NCI-H1694 treated with DMSO at 0.1 percent for 48 hours (cell line): ENCODE measurements around the gene B3GNT7.
"Not testable (repeated sequence)": the region's sequence is repeated elsewhere in the genome, so short reads cannot be mapped to it uniquely, and the experiment has no call there.

Experiments
- DNase-seq: peaks from one replicate; lab custom pipeline; 2025; lab: John Stamatoyannopoulos, UW

Gene B3GNT7

DNA sequence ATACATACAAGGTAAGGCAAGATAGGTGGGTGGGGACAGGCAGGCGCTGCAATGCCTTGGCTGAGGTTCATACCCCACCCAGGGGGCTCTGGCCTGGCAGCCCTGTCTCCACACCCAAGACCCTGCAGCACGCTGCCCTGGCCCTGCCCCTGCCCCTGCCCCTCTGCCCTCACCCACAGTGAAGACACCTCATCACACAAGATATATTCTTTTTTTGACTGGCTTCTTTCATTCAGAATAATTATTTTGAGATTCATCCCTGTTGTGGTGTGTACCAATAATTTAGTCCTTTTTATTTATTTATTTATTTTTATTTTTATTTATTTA, 11.4 kb upstream of the B3GNT7 start:
- DNase-seq = no peak

DNA sequence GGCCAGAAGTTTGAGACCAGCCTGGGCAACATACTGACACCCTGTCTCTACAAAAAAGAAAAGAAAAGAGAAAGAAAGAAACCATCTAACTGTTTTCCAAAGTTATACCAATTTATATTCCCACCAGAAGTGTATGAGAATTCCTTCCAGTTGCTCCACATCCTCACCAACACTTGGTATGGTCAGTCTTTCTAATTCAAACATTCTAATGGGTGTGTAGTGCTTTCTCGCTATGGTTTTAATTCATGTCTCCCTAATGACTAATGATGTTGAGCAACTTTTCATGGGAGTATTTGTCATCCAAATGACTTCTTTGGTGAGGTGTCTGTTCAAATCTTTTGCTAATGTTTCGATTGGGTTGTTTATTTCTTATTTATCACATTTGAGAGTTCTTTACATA, 10.5 kb upstream of the B3GNT7 start:
- DNase-seq = no peak

DNA sequence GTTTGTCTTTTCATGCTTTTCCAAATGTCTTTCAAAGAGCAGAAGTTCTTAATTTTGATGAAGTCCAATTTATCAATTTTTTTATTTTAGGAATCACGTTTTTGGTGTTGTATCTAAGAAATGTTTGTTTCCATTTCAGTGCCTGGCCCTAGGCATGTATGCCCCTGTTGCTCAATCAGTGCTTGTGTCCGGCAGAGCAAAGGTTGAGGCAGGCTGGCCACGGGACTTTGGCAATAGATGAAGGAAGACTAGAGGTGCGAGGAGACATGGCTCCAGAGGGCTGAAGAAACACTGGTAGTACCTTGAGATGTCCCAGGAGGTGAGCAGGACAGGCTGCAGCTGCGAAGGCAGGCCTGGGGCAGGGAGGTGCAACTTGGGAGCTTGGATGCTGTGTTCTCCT, 10.1 kb upstream of the B3GNT7 start:
- no peak for DNase-seq

DNA sequence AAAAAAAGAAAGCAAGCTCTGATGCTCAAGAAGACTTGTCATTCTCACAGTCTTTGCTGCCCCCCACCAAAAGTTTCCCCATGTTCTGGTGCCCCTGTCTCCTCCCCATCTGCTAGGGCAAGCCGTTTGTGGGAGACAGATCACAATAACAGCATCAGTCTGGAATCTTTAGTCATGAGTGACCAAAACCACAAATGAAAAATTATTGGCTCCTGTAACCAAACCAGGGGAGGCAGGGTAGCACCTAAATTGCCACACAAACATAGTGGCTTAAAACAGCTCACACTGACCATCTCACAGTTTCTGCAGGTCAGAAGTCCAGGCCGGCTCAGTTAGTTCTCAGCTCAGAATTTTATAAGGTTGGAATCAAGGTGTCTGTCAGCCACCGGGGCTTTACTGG, 9.1 kb upstream of the B3GNT7 start:
- no peak for DNase-seq

DNA sequence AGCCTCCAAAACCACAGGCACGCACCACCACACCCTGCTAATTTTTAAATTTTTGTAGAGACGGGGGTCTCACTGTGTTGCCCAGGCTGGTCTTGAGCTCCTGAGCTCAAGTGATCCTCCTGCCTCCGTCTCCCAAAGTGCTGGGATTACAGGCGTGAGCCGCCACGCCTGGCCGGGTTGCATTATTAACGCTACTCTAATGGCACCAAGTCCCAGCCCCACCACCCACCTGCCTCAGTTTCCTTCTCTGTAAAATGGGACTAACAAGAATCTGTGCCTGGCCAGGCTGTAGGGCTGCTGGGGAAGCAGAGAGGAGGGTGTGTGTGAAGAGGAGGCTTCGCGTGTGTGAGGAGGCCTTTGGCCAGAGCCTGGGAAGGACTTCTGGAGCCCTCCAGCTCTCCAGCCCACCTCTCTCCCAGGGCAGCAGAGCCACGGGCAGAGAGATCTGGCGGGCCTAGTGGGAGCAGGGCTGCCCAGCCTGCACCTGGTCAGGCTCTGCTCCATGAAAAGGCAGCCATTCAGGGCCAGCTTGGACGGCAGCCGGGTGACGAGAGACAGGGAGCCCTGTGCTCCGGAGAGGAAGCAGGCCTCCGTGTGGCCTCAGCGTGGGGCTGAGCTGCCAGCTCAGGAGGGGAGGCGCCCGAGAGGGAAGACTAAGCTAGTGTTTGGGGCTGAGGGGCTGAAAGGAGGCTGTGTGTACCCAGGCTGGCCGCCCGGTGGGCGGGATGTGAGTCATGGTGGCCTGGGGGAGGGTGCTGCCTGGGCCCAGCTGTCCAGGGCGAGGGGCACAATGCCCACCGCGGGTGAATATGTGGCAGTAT, 7.4 kb upstream of the B3GNT7 start:
- DNase-seq = no peak

DNA sequence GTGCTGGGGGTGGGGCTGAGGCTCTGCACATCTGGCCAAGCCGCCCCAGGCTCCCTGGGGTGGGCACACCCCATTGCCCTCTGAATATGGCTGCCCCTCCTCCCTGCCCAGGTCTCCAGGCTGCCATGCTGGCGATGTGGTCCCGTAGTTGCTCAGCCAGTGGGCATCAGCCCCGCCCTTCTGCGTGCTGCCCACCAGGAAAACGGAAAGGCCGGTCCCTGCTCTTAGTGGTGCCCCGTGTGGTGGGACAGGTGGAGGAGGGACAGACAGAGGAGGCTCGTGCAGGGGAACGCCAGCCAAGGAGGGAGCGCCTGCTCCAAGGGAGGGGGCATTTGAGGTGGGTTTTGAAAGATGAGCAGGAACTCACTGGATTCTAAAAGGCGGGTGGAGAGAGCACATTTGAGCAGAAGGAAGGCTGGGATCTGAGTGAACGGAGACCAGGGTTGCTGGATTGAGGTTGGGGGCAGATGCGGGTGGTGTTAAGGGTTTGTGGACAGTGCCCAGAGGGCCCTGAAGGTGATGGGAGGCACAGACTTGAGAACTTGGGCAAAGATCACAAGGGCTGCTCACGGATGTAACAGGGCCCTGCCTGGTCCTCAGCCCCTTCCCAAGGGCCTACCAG, 6.7 kb upstream of the B3GNT7 start:
- DNase-seq = no peak

DNA sequence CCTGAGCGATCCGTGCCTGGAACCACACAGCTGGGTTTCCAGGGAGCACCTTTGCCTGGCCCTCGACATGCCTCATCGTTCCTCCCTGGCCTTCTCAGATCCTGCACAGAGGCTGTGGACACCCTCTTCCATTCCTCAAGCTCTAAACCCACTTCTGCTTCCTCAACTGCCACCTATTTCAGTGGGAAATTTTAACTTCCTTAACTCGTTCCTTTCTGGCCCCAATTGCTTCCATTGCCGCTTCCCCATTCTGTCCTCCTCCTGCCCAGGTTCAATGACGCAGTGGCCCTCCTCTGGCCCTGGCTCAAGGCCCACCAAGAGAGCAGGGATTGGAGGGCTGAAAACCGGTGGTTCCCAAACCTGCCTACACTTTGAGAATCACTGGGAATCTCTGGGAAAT, 4.8 kb upstream of the B3GNT7 start:
- no peak for DNase-seq

DNA sequence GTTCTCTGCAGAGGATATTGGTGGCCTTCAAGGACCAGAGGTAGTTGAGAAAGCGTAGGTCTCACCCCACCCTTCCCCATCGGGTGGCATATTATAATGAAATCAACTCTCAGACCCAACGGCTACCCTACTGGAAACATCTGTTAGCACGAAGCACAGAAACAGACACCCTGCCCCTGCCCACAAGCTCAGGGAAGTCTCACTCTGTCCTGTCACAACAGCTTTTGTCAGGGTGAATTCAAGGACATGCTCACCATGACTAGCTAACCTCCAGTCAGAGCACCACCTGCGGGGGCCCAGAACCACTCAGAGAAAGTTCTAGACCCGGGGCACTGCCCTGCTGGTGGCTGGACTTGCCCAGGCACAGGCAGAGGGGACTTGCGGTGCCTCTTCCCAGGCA, 3.5 kb upstream of the B3GNT7 start:
- DNase-seq = no peak

DNA sequence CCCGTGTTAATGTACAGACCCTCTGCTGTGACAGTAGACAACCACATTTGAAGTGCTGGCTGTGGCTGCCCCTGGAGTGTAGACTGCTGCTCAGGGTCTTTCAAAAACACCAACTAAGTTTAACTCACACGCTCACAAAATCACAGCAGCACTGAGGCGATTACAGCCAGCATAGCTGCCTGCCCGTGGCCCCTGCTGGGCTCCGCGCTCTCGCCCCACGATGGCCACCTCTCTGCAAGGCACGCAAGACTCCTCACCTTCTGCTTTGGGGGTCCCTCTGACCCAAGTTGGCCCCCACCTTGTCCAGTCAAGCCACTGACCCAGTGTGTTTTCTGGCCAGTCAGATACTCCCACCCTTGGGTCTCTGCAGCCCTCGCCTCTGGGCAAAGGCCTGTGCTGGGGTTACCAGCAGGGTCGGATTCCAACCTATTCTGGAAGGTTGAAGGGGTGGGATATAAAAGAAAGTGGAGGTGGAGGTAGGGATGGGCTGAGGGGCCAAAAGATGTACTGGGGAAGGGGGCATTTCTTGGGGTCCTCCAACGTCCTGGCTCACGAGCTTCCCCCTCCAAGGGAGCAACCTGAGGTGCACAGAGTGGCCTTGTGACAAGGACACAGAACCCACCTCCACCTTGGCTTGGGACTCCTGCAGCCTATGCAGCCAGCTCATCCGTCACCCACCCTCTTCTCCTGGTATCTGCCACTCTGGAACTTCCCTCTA, 2.9 kb upstream of the B3GNT7 start:
- no peak for DNase-seq

DNA sequence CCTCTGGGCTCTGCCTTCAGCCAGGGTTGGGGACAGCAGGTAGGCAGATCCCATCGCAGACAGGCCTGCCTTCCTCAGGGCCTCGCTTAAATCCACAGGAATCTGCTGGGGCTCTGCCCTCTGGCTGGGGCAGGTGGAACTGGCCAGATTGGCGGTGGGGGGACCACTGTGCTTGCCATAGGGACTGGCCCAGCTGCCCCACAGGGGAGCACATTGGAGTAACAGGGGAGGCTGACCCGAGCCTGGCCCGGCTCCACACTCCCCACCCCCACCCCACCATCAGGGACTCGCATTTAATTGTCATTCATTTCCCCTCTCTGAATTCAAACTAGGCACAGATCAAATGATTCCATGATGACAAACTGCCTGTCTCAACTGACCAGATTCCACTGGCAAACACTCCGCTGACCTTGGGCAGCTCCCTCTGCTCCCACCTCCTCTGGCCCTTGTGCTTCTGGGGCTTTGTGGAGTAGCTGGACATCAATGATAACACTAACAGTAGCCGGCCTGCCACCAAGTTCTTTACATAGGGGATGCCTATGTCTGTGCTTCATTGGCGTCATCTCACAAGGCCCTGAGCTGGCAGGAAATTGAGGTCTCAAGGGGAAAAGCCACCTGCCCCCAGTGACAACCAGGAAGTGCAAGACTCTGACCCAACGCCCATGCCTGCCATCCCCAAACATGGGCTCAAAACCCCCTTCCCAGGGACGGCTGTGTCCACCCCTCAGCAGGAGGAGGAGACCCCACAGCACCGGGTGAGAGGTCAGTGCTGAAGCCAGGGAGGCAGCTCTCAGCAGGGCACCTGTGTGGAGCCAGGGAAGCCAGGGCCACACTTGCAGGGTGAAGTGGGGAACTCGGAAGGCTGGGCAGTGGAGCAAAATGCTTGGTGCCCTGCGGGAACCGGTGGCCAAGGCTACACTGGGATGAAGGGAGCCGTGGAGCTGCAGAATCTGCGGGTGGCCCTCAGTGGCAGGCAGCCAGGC, 2.1 kb upstream of the B3GNT7 start:
- DNase-seq = no peak

DNA sequence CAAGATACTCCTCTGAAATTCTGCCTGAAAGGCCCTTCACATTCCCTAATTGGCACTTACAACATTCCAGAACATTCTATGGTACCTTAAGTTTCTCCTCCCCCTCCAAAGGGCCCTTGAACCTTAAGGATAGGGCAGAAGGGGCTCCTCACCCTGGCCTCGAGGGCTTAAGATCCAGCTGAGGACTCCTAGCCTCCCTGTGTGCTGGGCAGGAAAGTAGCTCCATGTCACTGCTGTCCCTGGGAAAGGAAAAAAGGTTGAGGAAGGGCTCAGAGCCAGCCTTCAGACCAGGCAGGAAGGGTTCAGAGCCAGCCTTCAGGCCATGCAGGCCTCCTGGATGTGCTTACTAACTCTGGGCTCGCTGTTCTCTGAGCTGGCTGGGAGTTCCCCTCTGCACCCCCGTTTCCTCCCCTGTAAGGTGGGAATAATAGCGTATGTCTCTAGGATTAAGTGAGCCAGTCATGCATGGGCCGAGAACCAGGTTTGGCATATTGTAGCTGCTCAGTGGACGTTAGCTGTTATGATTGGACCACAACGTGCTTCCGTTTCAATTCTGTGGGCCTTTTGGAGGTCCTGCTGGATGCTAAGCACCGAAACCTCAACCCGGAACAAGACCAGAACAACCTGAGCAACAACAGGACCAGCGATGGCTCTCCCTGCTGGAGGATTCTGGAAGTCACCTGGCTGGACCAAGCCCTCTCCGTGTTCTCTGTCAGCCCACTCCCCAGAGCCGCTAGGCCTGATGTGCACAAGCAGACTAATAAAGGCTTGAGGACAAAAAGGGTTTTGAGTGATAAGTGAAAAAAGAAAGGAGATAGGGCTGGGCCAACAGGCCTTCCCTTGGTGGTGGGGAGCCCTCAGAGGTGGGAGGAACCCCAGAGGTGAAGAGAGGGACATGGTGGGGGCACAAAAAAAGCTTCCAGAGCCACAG, 1.0 kb upstream of the B3GNT7 start:
- no peak for DNase-seq

DNA sequence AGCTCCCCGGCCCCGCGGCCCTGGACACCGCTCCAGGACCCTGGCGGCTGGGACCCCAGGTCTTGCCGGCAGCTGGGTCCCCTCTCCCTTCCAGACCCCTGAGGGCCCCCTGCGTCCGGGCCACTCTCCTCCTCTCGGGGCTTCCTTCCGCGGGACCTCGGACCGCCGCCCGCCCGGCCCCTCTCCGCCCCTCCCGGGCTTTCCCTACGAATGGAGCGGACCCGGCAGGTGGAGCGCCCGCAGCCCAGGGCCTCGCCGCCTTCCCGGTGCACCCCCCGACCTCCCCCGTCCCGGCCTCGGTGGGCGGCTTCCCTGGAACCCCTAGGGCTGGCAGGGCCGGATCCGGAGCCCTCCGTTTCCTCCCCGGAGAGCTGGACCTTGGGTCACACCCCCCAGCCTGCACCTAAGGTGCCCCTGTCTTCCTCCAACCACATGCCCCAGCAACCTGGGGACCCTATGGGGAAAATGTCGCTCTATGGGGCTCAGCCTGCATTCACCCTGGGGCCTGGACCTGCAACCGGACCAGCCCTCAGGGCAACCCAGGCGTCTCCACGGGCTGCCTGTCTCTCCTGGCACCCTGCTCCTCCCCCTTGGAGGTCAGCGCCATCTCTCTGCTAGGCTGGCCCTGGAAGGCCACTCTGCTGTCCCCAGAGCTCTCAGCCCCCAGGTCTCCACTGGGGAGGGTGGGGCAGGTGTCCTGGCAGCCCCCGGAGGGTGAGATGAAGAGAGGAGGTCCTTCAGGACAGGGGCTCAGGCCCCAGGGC, 730 bp downstream of the B3GNT7 start:
- no peak for DNase-seq

DNA sequence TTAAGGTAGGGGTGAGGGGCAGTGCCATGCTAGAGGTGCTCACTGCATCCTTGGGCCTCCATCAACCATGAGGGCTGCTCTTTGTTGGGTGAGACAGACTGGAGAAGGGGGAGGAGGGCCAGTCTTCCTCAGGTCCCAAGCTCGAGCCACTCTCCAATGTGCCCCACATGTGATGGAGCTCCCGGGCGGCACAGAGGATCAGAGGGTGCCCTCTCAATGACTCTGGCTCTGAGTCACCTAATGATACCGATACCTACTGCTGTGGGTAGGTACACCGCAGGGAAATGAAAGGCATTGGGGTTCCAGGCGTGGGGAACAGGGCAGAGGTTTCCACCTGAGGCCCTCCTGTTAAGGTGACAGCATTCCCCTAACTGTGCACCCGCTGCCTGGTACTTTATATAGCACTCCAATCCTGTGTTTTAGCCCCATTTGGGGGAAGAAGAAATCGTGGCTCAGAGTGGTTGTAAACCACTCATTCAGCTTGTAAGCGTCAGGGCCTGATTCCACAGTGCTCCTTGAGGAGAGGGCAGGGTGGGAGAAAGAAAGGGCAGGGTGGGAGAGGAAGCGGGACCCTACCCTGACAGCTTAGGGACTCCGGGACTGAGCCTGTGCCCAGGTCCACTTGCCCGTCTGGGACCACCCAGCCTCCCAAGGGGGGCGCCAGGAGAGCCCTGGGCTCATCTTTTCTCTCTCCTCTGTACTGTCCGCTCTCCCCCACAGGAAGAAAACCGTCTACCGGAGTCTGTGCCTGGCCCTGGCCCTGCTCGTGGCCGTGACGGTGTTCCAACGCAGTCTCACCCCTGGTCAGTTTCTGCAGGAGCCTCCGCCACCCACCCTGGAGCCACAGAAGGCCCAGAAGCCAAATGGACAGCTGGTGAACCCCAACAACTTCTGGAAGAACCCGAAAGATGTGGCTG, 1.8 kb downstream of the B3GNT7 start:
- DNase-seq = no peak

DNA sequence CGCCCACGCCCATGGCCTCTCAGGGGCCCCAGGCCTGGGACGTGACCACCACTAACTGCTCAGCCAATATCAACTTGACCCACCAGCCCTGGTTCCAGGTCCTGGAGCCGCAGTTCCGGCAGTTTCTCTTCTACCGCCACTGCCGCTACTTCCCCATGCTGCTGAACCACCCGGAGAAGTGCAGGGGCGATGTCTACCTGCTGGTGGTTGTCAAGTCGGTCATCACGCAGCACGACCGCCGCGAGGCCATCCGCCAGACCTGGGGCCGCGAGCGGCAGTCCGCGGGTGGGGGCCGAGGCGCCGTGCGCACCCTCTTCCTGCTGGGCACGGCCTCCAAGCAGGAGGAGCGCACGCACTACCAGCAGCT, 2.4 kb downstream of the B3GNT7 start:
- DNase-seq = no peak

DNA sequence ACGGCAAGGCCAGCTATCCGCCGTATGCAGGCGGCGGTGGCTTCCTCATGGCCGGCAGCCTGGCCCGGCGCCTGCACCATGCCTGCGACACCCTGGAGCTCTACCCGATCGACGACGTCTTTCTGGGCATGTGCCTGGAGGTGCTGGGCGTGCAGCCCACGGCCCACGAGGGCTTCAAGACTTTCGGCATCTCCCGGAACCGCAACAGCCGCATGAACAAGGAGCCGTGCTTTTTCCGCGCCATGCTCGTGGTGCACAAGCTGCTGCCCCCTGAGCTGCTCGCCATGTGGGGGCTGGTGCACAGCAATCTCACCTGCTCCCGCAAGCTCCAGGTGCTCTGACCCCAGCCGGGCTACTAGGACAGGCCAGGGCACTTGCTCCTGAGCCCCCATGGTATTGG, 3.1 kb downstream of the B3GNT7 start:
- DNase-seq = no peak

DNA sequence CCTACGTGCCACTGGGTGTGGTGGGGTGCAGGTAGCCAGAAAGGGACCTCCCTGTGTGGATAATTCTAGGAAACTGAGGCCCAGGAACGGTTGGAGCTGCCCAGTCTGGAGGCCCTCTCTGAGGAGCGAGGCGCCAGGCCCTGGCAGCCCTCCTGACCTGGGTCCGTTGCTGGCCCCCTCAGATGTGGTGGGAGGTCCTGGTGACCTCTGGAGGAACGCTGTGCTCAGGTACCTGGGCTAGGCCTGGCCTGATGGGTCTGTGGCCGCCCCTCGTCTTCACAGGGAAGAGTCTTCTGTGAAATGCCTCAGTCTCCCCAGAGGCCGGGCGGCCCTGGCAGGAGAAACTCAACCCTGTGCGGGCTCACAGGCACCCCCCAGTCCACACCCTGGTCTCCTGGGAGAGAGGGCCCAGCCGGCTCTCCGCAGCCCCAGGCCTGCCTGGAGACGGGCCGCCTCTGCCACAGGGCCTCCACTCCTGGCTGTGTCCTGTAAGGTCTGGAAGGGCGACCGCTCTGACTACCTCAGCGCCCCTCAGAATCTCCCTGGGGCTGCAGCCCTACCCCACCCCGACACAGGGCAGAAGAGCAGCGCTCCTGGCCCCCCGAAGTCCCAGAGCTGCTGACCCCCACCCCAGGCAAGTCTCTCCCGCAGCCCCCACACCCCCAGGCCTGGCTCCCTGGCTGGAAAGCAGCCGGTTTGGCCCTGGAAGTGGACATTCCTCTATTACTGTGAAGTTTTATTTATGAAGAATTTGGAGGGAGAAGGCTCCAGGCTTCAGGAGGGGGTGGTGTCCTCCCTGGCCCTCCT, 3.7 kb downstream of the B3GNT7 start:
- DNase-seq = no peak

DNA sequence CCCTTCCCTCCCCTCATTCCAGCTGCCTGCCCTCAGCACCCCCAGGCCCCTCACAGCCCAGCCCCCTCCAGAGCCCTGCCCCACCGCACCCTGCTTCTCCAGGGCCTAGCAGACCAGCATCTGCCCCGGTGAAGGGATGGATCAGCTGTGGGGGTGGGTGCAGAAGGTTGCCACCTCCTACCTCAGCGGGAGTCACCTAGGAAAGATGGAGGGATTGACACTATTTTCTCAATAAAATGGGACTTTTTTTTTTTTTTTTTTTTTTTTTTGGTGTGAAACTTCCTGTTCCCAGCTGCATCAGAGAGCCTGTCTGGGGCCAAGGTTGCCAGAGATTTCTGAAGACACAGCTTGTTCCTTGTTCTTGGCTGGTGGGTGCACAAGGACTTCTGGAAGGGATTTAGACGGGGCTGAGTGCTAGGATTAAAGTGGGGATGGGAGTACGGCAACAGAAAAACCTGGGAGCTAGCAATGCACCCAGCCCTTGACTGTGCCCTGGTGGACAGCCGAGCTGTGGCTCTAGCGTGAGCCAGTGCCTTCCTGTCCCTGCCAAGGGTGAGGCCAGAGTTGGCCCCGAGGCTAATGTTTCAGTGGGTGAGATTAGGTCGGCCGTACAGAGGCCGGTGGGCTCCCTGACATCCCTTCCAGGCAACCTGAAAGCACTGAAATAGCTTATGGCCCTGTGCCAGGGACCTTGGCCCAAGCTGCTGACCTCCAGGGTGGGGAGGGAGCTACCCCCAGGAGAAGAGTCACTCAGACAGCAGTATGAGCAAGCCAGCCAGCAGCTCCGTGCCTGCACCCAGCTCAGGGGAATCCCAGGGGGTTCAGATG, 4.6 kb downstream of the B3GNT7 start:
- DNase-seq = no peak

DNA sequence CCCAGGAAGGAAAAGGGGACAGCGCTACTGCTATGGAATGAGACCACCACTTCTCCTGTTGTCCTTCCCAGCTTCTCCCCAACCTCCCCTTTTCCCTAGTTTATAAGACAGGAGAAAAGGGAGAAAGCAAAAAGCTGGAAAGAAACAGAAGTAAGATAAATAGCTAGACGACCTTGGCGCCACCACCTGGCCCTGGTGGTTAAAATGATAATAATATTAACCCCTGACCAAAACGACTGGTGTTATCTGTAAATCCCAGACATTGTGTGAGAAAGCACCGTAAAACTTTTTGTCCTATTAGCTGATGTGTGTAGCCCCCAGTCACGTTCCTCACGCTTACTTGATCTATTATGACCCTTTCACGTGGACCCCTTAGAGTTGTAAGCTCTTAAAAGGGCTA, 5.2 kb downstream of the B3GNT7 start:
- DNase-seq = not testable (repeated sequence)
